K562 (cell line): ENCODE results near the gene NHLH1. TPM values are rescaled to one million over a fixed set of nuclear protein-coding genes. Genes with fewer than 3 reads are reported as not detected.

Experiments
- BCL6 ChIP-seq: fragments of 250-450 bp; sonication (Bioruptor Pico); IDR thresholded peaks from 2 replicates; pipeline ENCODE4 v1.4.0; 2020
- CUX1 ChIP-seq: fragments of 200-800 bp; sonication (Bioruptor generic); IDR thresholded peaks from 2 replicates; pipeline ENCODE4 v1.6.1; 2016; ENCODE audit warnings: missing genetic modification characterization, missing compliant biosample characterization
- E2F6 ChIP-seq, 2 experiments: IDR thresholded peaks; 2 replicates each; pipeline ENCODE4 v1.6.1; 2011; ENCODE audit warnings: borderline replicate concordance in 1 of 2, control low read depth in 1 of 2, low read depth in 1 of 2, low read length in 1 of 2, mild to moderate bottlenecking in 1 of 2, mixed read lengths in 1 of 2, moderate library complexity in 1 of 2; ENCODE audit not compliant: insufficient read depth in 1 of 2, insufficient read length in 1 of 2, poor library complexity in 1 of 2, severe bottlenecking in 1 of 2; ENCODE audit errors: extremely low read depth in 1 of 2
- KDM5B ChIP-seq: fragments of 200-600 bp; sonication (generic); IDR thresholded peaks from 2 replicates; pipeline ENCODE4 v1.6.1; 2012; ENCODE audit warnings: low read depth, mild to moderate bottlenecking, moderate library complexity, low read length, control low read depth, inconsistent platforms; ENCODE audit not compliant: insufficient replicate concordance
- PTTG1 ChIP-seq: fragments of 450-650 bp; IDR thresholded peaks from 2 replicates; pipeline ENCODE4 v1.6.1; 2016; ENCODE audit warnings: low read depth, mild to moderate bottlenecking, missing genetic modification characterization, missing compliant biosample characterization
- SMAD3 ChIP-seq: fragments of 450-650 bp; formaldehyde crosslinking; conservative IDR thresholded peaks from 2 replicates; pipeline ENCODE4 v1.4.0; 2020; ENCODE audit warnings: mild to moderate bottlenecking
- SMAD4 ChIP-seq: fragments of 250-450 bp; sonication (Bioruptor Pico); conservative IDR thresholded peaks from 2 replicates; pipeline ENCODE4 v1.8.0; 2021; ENCODE audit warnings: inconsistent platforms, mild to moderate bottlenecking, moderate library complexity
- SREBF2 ChIP-seq: sonication (generic); formaldehyde crosslinking; IDR thresholded peaks from 2 replicates; pipeline ENCODE4 v1.4.0; 2020; ENCODE audit warnings: mild to moderate bottlenecking, missing genetic modification reagents
- SUPT5H ChIP-seq: fragments of 450-650 bp; IDR thresholded peaks from 2 replicates; pipeline ENCODE4 v1.6.1; 2016
- TFAP4 ChIP-seq: sonication (generic); formaldehyde crosslinking; IDR thresholded peaks from 2 replicates; pipeline ENCODE4 v1.8.0; 2022; ENCODE audit warnings: missing genetic modification reagents, mild to moderate bottlenecking, moderate library complexity, borderline replicate concordance
- ZFPM2 ChIP-seq: fragments of 250-450 bp; sonication (Bioruptor Pico); IDR thresholded peaks from 2 replicates; pipeline ENCODE4 v1.5.1; 2022; ENCODE audit warnings: mild to moderate bottlenecking
- ZNF280B ChIP-seq: fragments of 250-450 bp; sonication (Bioruptor Pico); IDR thresholded peaks from 2 replicates; pipeline ENCODE4 v1.5.1; 2021; ENCODE audit warnings: mild to moderate bottlenecking
- polyA plus RNA-seq, 8 experiments: library from polyadenylated mRNA; depleted of rRNA in 4 of 8; stranded (reverse) in 5 of 8; unstranded in 3 of 8; fragments of >200 nt; fragmentation: Nextera tagmentation in 2 of 8; fragmentation: Illumina TruSeq in 1 of 8; extraction: Ambion mirVana in 2 of 8; extraction: Trizol in 1 of 8; gene quantifications; 2 replicates each; pipeline versions ENCODE4 v1.2.1 to v1.2.3, GENCODE V29; 2011 to 2014; ENCODE audit warnings: inconsistent platforms in 1 of 8, missing spikeins in 1 of 8
- total RNA-seq, 7 experiments: library from RNA; depleted of rRNA in 6 of 7; stranded (reverse); fragments of >200 nt in 6 of 7; fragmentation: Illumina TruSeq in 2 of 7; extraction: Trizol in 2 of 7; gene quantifications; 2 replicates each; pipeline versions ENCODE4 v1.2.1 to v1.2.3, GENCODE V29; 2011 to 2021; ENCODE audit warnings: low replicate concordance in 1 of 7
- TF ChIP-seq, protein P1 (sequence below): fragments of 450-650 bp; IDR thresholded peaks from 2 replicates; pipeline ENCODE4 v1.6.1; 2018; ENCODE audit not compliant: partially characterized antibody

Gene NHLH1
- total and polyA plus RNA-seq, 9 of the 15 experiments (the other 6 are each of a cell fraction or from before 2014, with no cell fraction given) = 0.09 to 1.3 (median 0.35) TPM; not detected in 1

- TF ChIP-seq TFAP4 (peak; percentile 45; the same call in 1 of the 2 replicates), ZFPM2 (CRISPR knock-in tag) (no peak), CUX1 (CRISPR knock-in tag) (no peak), KDM5B (no peak), SMAD4 (peak; percentile 81), ZNF280B (CRISPR knock-in tag) (no peak), SMAD3 (CRISPR knock-in tag) (peak; percentile 77), E2F6 (IDR thresholded peaks at IDR 0.05; ENCODE audit: borderline replicate concordance in 1 of 2, extremely low read depth in 1 of 2, insufficient read depth in 1 of 2, insufficient read length in 1 of 2, low read depth in 1 of 2, low read length in 1 of 2, poor library complexity in 1 of 2, severe bottlenecking in 1 of 2) (no peak), PTTG1 (tag) (no peak), SUPT5H (peak; percentile 37; the same call in 1 of the 2 replicates), BCL6 (peak; percentile 17; the same call in 1 of the 2 replicates), SREBF2 (no peak)
- TF ChIP-seq, protein P1, sequence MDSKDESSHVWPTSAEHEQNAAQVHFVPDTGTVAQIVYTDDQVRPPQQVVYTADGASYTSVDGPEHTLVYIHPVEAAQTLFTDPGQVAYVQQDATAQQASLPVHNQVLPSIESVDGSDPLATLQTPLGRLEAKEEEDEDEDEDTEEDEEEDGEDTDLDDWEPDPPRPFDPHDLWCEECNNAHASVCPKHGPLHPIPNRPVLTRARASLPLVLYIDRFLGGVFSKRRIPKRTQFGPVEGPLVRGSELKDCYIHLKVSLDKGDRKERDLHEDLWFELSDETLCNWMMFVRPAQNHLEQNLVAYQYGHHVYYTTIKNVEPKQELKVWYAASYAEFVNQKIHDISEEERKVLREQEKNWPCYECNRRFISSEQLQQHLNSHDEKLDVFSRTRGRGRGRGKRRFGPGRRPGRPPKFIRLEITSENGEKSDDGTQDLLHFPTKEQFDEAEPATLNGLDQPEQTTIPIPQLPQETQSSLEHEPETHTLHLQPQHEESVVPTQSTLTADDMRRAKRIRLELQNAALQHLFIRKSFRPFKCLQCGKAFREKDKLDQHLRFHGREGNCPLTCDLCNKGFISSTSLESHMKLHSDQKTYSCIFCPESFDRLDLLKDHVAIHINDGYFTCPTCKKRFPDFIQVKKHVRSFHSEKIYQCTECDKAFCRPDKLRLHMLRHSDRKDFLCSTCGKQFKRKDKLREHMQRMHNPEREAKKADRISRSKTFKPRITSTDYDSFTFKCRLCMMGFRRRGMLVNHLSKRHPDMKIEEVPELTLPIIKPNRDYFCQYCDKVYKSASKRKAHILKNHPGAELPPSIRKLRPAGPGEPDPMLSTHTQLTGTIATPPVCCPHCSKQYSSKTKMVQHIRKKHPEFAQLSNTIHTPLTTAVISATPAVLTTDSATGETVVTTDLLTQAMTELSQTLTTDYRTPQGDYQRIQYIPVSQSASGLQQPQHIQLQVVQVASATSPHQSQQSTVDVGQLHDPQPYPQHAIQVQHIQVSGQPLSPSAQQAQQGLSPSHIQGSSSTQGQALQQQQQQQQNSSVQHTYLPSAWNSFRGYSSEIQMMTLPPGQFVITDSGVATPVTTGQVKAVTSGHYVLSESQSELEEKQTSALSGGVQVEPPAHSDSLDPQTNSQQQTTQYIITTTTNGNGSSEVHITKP = no peak
Observed at GRCh38 chr1:160362168-160362957, 4.5 kb upstream of the NHLH1 start (continued).
